Stimulated activated memory B cell treated with anti-CD40 and anti-IgM and Interleukin-4, amounts not matched to agents 10 μg/mL and 1 μg/mL and 100 μg/mL, for 72 hours (primary cell): Measurements from ENCODE around the gene CTBP2.

Experiments used
- ATAC-seq: fragments of 150-1000 bp; cut with Tn5 transposase; 2 replicates; pipeline ENCODE4 v1.10.0; 2021
- H3K27ac Mint-ChIP-seq: one replicate; pipeline ENCODE4 v1.8.0; 2022; ENCODE audit warnings: mild to moderate bottlenecking, mixed read lengths
- H3K27me3 Mint-ChIP-seq: one replicate; pipeline ENCODE4 v1.8.0; 2022; ENCODE audit warnings: mixed read lengths
- H3K36me3 Mint-ChIP-seq: one replicate; pipeline ENCODE4 v1.8.0; 2022; ENCODE audit warnings: mixed read lengths
- H3K4me1 Mint-ChIP-seq: one replicate; pipeline ENCODE4 v1.8.0; 2022; ENCODE audit warnings: mixed read lengths
- H3K4me3 Mint-ChIP-seq: one replicate; pipeline ENCODE4 v1.8.0; 2022; ENCODE audit warnings: mild to moderate bottlenecking, moderate library complexity, mixed read lengths
- H3K9me3 Mint-ChIP-seq: one replicate; pipeline ENCODE4 v1.8.0; 2022; ENCODE audit warnings: mixed read lengths

The CTBP2 gene

DNA sequence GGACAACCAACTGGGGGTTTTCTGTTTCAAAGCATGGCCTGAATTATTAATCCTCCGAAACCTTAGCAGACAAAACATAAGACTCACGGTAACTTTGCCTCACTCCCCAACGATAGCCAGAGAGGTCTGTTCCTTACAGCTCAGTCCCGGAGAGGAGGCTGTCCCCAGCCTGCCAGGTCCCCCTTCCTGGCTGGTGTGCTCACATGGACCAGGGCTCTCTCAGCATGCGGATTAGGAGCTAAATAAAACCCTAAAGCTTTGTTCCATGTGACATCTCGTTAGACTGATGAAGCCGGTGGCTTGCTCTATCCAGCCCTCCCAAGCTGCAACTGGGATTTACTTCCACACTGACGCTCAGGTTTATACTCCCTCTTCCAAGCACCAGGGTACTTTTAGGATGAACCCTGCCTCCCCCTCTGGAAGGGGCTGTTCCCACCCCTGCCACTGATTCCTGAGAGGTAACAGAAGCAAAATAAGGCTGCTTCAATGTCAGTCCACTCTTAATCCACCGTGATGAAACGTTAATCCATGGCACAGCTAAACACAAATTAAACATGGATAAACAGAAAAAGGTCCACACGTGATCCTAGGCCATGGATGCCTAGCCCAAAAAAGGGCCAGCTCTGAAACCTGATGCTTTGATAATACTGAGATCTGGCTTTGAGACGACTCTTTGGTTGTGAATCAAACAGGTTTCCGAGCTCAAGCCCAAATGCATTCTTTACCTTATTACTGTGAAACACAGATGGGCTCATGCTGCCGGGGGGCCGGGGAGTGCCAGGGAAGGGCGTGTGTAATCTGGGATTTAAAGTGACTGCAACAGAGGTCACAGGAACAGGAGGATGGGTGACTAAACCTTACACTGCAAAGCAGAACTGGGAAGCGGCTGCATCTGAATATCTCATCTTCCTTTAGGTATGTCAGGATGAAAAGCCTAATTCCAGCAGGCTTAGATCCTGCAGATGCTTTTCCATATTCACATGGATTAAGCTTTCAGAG lies 132.2 kb downstream of the CTBP2 start:
- Mint-ChIP-seq H3K4me3 (no peak overlapping the region), H3K27me3 (peaks cover 78% of the 10 kb centered on the region), H3K9me3 (no peaks in the 10 kb centered on the region), H3K27ac (no peak overlapping the region), H3K4me1 (peaks cover 18% of the 10 kb centered on the region), H3K36me3 (no peaks in the 10 kb centered on the region)
- no peak for ATAC-seq

DNA sequence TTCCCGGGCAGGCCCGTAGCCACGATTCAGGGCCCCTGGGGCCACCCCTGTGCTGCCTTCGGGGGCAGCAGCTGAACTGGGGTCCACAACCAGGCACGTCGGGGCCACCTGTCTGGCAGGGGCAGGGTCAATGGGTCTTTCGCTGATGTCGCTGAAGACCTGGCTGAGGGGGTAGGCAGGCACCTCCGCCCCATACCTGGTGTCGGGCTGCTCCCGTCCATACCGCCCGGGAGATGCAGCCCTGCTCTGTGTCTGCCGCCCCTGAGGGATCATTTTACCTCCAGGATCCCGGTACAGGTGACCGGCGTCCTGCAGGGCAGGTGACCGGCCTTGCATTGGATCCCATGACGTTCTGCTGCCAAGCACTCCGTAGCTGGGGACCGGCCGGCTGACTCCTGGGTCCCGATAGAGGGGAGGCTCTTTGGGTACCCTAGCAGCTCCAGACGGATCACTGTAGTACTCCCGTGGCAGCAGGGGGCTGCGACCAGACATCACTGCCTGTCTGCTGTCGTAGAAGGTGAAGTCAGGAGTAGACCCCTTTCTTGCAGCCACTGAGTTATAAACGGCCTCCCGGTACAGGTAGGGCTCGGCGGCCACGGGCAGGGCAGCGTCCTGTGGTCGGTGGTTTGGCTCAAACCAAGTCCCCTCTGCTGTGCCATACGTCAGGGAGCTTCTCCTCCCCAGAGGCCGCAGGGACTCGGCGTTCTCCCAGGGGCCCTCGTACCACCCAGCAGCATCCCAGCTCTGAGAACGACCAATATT lies 133.2 kb downstream of the CTBP2 start:
- peaks cover 18% of the 10 kb centered on the region for H3K4me1 Mint-ChIP-seq
- peaks cover 78% of the 10 kb centered on the region for H3K27me3 Mint-ChIP-seq
- no peaks in the 10 kb centered on the region for H3K9me3 Mint-ChIP-seq
- no peak overlapping the region for H3K27ac Mint-ChIP-seq
- no peaks in the 10 kb centered on the region for H3K36me3 Mint-ChIP-seq
- no peak for ATAC-seq
- H3K4me3 Mint-ChIP-seq, result no peak overlapping the region

DNA sequence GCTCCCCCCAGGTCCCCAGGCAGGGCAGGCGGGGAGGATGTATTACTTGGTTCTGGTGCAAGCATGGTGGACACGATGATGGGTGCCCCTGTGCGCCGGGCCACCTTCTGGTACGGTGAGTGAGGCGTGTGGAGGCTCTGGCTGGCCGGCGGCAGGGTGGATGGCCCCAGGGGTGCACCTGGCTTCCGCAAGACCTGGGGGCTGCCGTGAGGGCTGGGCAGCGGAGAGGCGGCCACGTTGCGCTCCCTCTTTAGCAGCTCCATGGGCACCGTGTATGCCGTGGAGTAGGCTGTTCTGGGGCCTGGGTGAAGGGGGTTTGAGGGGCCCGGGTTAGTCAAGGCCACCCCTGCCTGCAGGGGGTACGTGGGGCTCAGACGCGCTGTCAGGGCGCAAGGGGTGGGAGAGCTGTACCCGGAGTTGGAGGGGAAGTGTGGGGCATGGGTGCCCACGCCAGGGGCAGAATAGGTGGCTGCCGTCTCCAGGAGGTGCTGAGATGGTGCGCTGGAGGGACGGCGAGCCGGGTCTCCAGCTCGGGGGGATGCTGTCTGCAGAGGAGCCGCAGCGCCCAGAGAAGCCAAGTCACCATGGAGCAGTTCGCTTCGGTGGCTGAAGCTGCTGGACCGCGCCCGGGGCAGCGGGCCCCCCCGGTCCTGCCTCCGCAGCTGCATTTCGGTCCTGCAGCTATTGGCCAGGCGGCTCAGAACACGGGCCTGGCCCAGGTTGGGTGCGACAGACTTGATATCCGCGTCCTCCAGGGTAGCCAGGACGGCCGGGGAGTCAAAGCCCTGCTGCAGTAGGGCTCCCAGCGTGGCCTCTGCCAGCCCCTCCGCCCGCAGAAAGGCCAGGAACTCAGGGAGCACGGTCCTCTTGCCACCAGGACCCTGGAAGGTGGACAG lies 134.1 kb downstream of the CTBP2 start:
- no peaks in the 10 kb centered on the region for H3K36me3 Mint-ChIP-seq
- peaks cover 18% of the 10 kb centered on the region for H3K4me1 Mint-ChIP-seq
- no peaks in the 10 kb centered on the region for H3K9me3 Mint-ChIP-seq
- no peak for ATAC-seq
- H3K27ac Mint-ChIP-seq, result no peak overlapping the region
- no peak overlapping the region for H3K4me3 Mint-ChIP-seq
- peaks cover 78% of the 10 kb centered on the region for H3K27me3 Mint-ChIP-seq

DNA sequence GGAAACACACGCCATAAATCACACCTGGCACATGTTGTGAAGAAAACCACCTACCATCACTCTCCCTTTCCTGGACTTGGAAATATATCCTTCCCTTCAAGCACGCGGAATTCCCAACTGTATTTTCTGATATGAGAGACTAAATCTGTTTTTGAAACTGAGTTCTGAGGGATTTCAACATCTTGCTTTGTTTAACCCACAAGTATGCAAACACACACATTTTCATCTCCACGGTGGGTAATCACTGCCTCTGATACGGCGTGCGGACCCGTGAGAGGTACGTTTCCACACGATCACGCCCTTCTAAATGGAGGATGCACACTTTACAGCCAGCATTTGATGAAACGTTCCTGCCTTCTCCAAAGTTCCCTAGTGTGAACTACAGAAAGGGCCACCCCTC lies 135.0 kb downstream of the CTBP2 start:
- peaks cover 79% of the 10 kb centered on the region for H3K27me3 Mint-ChIP-seq
- ATAC-seq, result no peak
- no peak overlapping the region for H3K4me3 Mint-ChIP-seq
- H3K4me1 Mint-ChIP-seq, result peaks cover 18% of the 10 kb centered on the region
- no peaks in the 10 kb centered on the region for H3K36me3 Mint-ChIP-seq
- no peaks in the 10 kb centered on the region for H3K9me3 Mint-ChIP-seq
- H3K27ac Mint-ChIP-seq, result no peak overlapping the region

DNA sequence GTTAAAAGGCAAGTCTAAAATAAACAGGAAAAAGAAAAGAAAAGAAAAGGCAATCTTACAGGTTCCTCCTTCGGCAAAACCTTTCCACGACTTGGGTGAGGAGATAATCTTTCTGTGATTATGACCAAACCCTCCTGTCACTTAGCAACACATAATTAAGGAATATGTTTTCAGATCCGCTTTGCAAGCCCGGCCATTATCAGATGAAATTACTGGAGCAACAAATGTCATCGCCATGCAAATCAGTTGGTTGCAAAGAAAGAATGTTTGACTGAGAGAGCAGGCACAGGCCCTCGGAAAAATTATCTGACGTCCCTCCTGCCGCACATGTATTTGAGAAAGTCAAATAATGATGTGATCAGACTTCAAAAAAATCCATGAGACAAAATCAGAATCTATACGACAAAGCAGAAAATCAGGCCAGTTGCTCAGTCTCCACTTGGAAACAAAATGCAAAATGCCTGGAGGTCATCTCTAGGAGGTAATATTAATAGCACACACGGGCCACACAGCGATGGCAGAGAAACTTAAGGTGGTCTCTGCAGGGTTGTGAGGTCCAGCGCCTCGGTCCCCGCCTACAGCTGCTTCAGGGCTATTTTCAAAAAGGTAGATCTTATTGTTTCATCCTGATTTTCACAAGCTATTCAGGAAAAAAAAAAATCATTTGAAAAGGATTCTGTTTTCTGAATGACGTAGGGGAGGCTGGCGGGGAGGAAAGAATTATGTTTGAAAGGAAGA lies 135.7 kb downstream of the CTBP2 start:
- no peaks in the 10 kb centered on the region for H3K36me3 Mint-ChIP-seq
- no peak overlapping the region for H3K27ac Mint-ChIP-seq
- ATAC-seq, result no peak
- no peaks in the 10 kb centered on the region for H3K9me3 Mint-ChIP-seq
- H3K4me1 Mint-ChIP-seq, result peaks cover 18% of the 10 kb centered on the region
- peaks cover 75% of the 10 kb centered on the region for H3K27me3 Mint-ChIP-seq
- no peak overlapping the region for H3K4me3 Mint-ChIP-seq

DNA sequence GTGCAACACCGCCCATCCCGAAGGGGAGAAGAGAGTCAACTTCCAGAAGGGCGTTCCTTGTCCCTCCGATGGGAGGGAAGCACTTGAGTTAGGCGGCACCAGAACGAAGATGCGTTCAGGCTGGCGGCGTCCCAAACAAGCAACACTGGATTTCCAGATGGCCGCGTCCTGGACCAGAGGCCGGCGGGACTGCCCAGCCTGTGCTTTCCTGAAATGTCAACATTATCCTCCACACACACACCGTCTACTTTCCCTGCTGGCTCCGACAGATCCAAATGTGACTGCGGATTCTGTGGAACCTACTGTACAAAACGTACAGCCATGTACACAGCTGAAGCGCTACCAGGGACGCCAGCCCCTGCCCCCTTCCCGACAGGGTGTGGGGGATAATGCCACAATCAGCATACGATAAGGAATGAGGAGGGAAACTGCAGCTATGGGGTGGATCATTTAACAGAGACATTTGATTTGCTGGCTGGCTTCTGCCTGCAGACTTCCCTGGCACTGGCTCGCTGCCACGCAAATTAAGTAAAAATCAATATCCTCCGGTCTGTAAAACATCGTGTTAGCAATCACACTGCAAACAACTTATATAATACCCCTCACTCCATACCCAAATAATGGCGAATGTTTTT lies 136.4 kb downstream of the CTBP2 start:
- Mint-ChIP-seq H3K4me3 (no peak overlapping the region), H3K9me3 (peaks cover 4% of the 10 kb centered on the region), H3K4me1 (peaks cover 18% of the 10 kb centered on the region), H3K27me3 (peaks cover 75% of the 10 kb centered on the region), H3K27ac (no peak overlapping the region), H3K36me3 (no peaks in the 10 kb centered on the region)
- ATAC-seq, result no peak

DNA sequence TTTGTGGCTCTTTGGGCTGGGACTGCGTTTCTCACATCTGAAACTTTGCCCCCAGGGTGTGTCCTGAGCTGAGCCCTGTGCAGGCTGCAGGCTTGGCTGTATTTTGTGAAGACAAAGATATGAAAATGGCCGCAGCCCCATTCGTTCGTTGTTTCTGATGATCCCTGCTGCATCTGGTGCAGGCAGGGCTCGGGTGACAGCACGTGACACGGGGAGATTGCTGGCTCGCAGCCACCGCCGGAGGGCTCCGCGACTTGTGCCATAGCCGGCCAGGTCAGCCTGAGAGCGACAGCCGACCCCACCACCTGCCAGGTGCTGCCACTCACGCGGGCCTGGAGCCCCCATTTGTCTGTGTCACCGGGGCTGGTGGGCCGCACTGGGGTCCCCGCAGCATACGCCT lies 137.1 kb downstream of the CTBP2 start:
- peaks cover 18% of the 10 kb centered on the region for H3K4me1 Mint-ChIP-seq
- no peak for ATAC-seq
- H3K36me3 Mint-ChIP-seq, result no peaks in the 10 kb centered on the region
- no peak overlapping the region for H3K27ac Mint-ChIP-seq
- H3K9me3 Mint-ChIP-seq, result peaks cover 4% of the 10 kb centered on the region
- peaks cover 79% of the 10 kb centered on the region for H3K27me3 Mint-ChIP-seq
- H3K4me3 Mint-ChIP-seq, result no peak overlapping the region

DNA sequence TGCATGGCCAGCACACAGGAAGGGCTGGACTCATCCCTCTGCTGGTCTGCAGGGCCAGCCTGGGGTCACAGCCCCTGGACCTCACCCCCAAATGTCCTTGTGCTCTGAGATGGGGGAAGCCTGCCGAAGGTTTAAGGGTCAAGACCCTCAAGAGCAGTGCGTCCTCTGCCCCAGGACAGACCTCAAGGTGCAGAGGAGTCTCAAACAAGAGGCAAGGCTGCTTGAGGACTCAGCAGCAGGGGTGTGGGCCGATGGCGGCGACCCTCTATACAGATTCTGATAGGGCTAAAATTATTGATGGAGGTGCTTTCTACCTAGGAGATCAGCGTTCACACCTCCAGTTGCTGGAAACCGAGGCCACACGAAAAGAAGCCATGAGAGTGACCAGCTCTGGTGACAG lies 137.7 kb downstream of the CTBP2 start:
- H3K27ac Mint-ChIP-seq, result no peak overlapping the region
- no peaks in the 10 kb centered on the region for H3K36me3 Mint-ChIP-seq
- H3K4me1 Mint-ChIP-seq, result peaks cover 18% of the 10 kb centered on the region
- peaks cover 4% of the 10 kb centered on the region for H3K9me3 Mint-ChIP-seq
- no peak overlapping the region for H3K4me3 Mint-ChIP-seq
- ATAC-seq, result no peak
- H3K27me3 Mint-ChIP-seq, result peaks cover 78% of the 10 kb centered on the region

DNA sequence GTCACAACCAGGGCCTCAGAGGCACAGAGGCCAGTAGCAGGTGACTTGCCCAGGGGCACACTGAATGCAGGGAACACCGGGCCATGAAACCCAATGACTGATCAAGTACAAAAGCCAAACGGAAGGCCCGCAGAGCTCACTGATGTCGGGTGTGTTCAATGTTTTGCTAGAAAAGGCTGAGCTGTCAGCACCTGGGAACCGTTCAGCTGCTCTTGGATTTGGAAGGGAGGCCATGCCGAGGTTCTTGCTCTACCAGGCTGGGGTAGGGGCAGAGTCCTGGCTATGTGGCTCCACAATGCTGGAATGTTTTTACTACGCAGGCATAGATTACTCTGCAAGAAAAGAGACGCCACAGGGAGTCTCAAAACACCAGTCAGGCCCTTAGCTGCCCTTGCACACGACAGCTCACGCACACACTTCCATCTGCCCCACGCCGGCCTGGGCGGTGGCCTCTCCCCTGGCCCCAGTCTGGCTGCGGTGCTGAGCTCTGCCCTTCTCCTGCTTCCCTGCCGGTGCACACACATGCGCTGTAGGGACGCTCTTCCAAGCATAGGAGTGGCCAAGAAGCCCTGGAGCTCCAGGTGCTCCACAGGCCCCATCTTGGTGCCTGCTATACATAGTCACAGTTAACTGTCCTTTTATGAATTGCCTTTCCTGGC lies 138.5 kb downstream of the CTBP2 start:
- H3K4me3 Mint-ChIP-seq, result no peak overlapping the region
- H3K27me3 Mint-ChIP-seq, result peaks cover 86% of the 10 kb centered on the region
- no peak overlapping the region for H3K27ac Mint-ChIP-seq
- H3K4me1 Mint-ChIP-seq, result peaks cover 18% of the 10 kb centered on the region
- ATAC-seq, result no peak
- H3K36me3 Mint-ChIP-seq, result no peaks in the 10 kb centered on the region
- H3K9me3 Mint-ChIP-seq, result peaks cover 4% of the 10 kb centered on the region

DNA sequence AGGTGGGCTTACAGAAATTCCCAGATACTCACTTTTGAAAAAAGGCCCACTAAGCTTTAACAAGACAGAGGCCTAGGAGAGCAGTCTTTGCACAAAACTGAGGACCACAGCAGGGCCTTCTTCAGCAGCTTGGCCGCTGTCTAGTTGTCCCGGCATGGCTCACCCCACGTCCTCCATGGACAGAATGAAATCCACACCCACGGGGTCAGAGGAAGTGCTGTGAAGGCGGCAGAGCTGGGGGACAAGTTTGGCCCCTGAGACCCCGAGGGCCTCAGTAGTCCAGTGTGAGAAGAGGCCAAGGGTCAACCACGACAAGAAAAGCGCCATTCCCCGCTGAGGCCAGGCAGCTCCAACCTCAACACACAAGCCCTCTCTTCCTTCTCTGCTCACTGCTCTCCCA lies 139.5 kb downstream of the CTBP2 start:
- Mint-ChIP-seq H3K4me1 (peaks cover 18% of the 10 kb centered on the region), H3K27ac (no peak overlapping the region), H3K27me3 (peaks cover 86% of the 10 kb centered on the region), H3K9me3 (peaks cover 4% of the 10 kb centered on the region), H3K4me3 (no peak overlapping the region), H3K36me3 (no peaks in the 10 kb centered on the region)
- no peak for ATAC-seq

DNA sequence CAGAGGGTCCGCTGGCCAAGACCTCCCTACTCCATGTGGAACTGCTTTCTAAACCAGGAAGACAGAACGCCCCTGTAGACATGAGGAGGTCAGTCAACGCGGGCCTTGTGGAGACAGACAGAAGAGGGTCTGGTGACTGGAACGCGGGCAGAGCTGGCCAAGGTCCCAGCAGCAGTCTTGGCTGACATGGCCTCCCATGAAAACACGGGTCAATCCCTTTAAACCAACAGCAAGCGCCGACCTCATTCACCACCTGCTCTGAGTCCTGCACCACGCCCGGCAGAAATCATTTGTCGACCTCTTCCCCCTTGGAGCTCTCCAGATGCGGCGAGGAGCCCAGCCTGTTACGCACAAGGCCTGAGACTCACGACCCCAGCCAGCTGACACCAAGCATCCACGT lies 140.0 kb downstream of the CTBP2 start:
- peaks cover 86% of the 10 kb centered on the region for H3K27me3 Mint-ChIP-seq
- no peak for ATAC-seq
- no peak overlapping the region for H3K4me3 Mint-ChIP-seq
- no peaks in the 10 kb centered on the region for H3K36me3 Mint-ChIP-seq
- H3K27ac Mint-ChIP-seq, result no peak overlapping the region
- peaks cover 4% of the 10 kb centered on the region for H3K9me3 Mint-ChIP-seq
- H3K4me1 Mint-ChIP-seq, result peaks cover 14% of the 10 kb centered on the region

DNA sequence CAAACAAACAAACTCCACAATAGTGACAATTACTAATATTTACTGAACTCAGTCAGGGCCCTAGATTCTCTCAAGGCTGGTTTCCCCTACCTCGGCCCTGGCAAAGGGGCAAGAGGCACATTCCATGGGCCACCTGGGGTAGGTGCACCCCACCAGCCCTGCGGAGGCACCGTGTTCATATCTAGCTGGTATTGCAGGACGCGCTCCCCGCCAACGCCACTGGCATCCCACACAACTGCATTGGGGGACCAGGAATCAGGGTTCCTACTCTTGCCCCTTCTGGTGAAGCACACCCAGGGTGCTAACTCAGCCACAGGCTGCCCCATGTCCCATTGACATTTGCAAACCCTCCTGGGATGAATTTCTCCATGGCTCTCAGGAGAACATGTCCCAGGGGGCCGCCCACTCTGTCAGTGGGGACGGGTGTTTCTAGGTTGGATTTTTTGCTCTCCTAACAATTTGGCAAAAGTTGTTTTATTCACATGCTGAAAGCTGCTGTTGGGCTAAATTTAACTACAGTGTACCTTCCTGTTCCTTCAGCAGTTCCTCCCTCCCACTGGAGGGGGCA lies 141.7 kb downstream of the CTBP2 start:
- Mint-ChIP-seq H3K9me3 (peaks cover 4% of the 10 kb centered on the region), H3K4me1 (no peaks in the 10 kb centered on the region), H3K27me3 (peaks cover 77% of the 10 kb centered on the region), H3K4me3 (no peak overlapping the region), H3K27ac (no peak overlapping the region), H3K36me3 (no peaks in the 10 kb centered on the region)
- no peak for ATAC-seq

DNA sequence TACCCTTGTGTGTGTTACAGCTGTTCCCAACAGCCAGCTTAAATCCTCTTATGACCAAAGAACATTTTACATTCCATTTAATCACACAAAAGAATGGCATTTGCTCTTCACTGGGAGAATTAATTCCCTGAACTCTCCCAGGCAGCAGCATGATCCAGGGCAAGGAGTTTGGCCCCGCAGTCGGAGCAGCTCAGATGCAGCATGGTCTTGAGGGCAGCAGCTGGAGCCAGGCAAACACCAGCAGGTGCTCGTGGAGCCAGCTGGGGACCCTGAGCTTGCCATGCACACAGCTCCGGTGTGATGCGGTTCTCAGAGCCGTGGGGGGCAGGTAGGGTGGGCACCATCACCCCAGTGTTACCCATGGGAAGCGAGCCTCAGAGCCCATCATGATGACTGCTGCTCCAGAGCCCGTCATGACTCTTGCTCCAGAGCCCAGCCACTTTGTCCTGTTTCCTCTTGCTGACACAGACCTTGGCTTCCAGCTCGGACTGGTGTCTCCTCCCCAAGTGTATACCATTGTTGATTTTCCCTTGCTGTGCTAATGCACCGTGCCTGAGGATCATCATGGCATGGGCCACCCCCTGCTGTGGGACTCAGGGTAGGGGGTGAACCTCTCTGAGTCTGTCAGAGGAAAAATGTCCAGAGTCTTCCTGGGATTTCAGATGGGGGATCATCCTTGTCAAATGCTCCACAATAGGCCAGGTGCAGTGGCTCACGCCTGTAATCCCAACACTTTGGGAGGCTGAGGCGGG lies 142.6 kb downstream of the CTBP2 start:
- Mint-ChIP-seq H3K4me3 (no peak overlapping the region), H3K36me3 (no peaks in the 10 kb centered on the region), H3K9me3 (peaks cover 4% of the 10 kb centered on the region), H3K27me3 (peaks cover 68% of the 10 kb centered on the region), H3K4me1 (no peaks in the 10 kb centered on the region), H3K27ac (no peak overlapping the region)
- ATAC-seq, result no peak
